CD4-positive, CD25-positive, alpha-beta regulatory T cell (primary cell): ENCODE data around the gene IDUA. TPM values are rescaled to one million over a fixed set of nuclear protein-coding genes. Genes with fewer than 3 reads are reported as not detected.
A peak's percentile ranks its signal among the peaks of the same experiment; 100 is the strongest.

Experiments
- ATAC-seq, 2 donors: fragments of 150-1000 bp; cut with Tn5 transposase; one replicate each; pipeline ENCODE4 v1.10.0; 2021; ENCODE audit warnings: low read depth in 2 of 2, moderate number of reproducible peaks in 2 of 2, moderate library complexity in 1 of 2
- DNase-seq, 3 donors: peaks; one replicate each; pipeline versions ENCODE4 v3.0.0 to v3.0.0-alpha.2; 2012 to 2022; ENCODE audit warnings: mixed read lengths in 1 of 3
- H3K27ac ChIP-seq: one replicate; pipeline ENCODE4 v1.7.0; 2013; ENCODE audit warnings: mild to moderate bottlenecking, low read length; ENCODE audit not compliant: insufficient read depth, poor library complexity, severe bottlenecking
- H3K27me3 ChIP-seq: one replicate; pipeline ENCODE4 v1.7.0; 2013; ENCODE audit warnings: low read length; ENCODE audit not compliant: control insufficient read depth, insufficient read depth
- H3K36me3 ChIP-seq: one replicate; pipeline ENCODE4 v1.7.0; 2013; ENCODE audit warnings: mild to moderate bottlenecking, low read length, moderate library complexity; ENCODE audit not compliant: control insufficient read depth, insufficient read depth
- H3K4me1 ChIP-seq: 2 replicates; pipeline ENCODE4 v1.7.0; 2013; ENCODE audit warnings: mild to moderate bottlenecking, low read length; ENCODE audit not compliant: insufficient read depth, control insufficient read depth, poor library complexity, severe bottlenecking
- H3K4me3 ChIP-seq: one replicate; pipeline ENCODE4 v1.7.0; 2013; ENCODE audit warnings: low read depth, mild to moderate bottlenecking, low read length, moderate library complexity
- H3K9me3 ChIP-seq, 2 experiments: 1 replicate in 1 of 2; 2 replicates in 1 of 2; pipeline ENCODE4 v1.7.0; 2013; ENCODE audit warnings: low read length in 2 of 2, mild to moderate bottlenecking in 1 of 2, moderate library complexity in 1 of 2; ENCODE audit not compliant: control insufficient read depth in 2 of 2
- H3K27ac Mint-ChIP-seq, 3 donors: one replicate each; pipeline ENCODE4 v1.8.0; 2020 to 2022; ENCODE audit warnings: mild to moderate bottlenecking in 3 of 3, mixed read lengths in 3 of 3, moderate library complexity in 2 of 3
- H3K27me3 Mint-ChIP-seq: one replicate; pipeline ENCODE4 v1.8.0; 2022; ENCODE audit warnings: mild to moderate bottlenecking, mixed read lengths
- H3K36me3 Mint-ChIP-seq: one replicate; pipeline ENCODE4 v1.8.0; 2020; ENCODE audit warnings: mixed read lengths
- H3K4me1 Mint-ChIP-seq, 4 donors: one replicate each; pipeline ENCODE4 v1.8.0; 2020 to 2022; ENCODE audit warnings: mixed read lengths in 4 of 4, mild to moderate bottlenecking in 1 of 4
- H3K4me3 Mint-ChIP-seq, 4 donors: one replicate each; pipeline ENCODE4 v1.8.0; 2020 to 2022; ENCODE audit warnings: mild to moderate bottlenecking in 4 of 4, mixed read lengths in 4 of 4, moderate library complexity in 3 of 4
- H3K9me3 Mint-ChIP-seq, 7 donors: one replicate each; pipeline ENCODE4 v1.8.0; 2020 to 2022; ENCODE audit warnings: mixed read lengths in 7 of 7, mild to moderate bottlenecking in 3 of 7, moderate library complexity in 2 of 7
- polyA plus RNA-seq, 4 donors: library from polyadenylated mRNA; unstranded; fragments of 300-500 nt; fragmentation: Illumina TruSeq; gene quantifications; one replicate each; pipeline ENCODE4 v1.2.3, GENCODE V29; 2021
- total RNA-seq: library from RNA; stranded (reverse); gene quantifications from one replicate; pipeline ENCODE4 v1.2.3, GENCODE V29; 2022

The IDUA gene
- total and polyA plus RNA-seq, 5 donors from 2014 or later: 7.5 to 55.5 (median 8.9) TPM

DNA sequence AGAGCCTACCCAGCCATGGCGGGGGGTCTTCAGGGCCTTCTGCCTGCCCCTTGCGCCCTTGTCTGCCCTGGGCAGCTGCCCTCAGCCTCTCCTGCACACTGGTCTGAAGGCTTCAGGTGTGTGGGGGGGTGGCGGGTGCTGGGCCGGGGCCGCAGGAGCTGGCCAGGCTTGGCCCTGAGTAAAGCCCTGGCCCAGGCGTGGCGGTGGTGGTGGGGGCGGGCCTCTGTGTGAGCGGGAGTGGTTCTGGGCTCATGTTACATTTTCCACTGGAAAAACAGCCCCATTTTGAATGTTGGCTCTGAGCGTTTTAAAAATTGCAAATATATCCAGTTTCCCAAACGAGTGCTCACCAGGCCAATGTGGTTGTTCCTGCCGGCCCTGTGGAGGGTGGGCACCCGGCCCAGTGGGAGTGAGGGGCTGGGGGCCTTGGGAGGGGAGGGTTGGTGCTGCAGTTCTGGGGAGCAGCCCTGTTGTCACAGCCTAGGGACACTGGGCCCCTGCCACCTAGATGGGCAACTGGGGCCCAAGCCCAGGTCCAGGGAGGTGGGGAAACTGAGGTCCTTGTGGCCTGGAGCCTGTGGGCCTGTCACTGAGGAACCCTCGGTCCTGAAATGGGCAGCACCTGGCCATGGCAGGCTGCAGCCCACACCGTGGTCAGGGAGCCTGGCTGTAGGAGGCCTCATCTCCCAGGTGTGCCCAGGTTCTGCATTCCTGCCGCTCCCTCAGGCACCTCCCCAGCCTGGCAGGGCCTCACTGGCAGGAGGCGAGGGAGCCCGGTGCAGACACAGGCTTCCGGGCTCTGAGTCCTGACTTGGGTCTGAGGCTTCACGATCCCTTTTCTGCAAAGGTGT lies 52.9 kb downstream of the IDUA start:
- no peak overlapping the region for H3K4me3 Mint-ChIP-seq
- Histone ChIP-seq H3K27ac (no peak overlapping the region), H3K9me3 (no peaks in the 10 kb centered on the region), H3K4me3 (no peak overlapping the region), H3K36me3 (no peaks in the 10 kb centered on the region), H3K27me3 (no peaks in the 10 kb centered on the region), H3K4me1 (no peaks in the 10 kb centered on the region)
- DNase-seq (no peak), ATAC-seq (no peak)
- peaks cover 0 to 2% (median 0%) of the 10 kb centered on the region in 4 donors for H3K4me1 Mint-ChIP-seq
- H3K27me3 Mint-ChIP-seq: peaks cover 2% of the 10 kb centered on the region
- H3K9me3 Mint-ChIP-seq: no peaks in the 10 kb centered on the region
- no peak overlapping the region for H3K27ac Mint-ChIP-seq
- no peaks in the 10 kb centered on the region for H3K36me3 Mint-ChIP-seq

DNA sequence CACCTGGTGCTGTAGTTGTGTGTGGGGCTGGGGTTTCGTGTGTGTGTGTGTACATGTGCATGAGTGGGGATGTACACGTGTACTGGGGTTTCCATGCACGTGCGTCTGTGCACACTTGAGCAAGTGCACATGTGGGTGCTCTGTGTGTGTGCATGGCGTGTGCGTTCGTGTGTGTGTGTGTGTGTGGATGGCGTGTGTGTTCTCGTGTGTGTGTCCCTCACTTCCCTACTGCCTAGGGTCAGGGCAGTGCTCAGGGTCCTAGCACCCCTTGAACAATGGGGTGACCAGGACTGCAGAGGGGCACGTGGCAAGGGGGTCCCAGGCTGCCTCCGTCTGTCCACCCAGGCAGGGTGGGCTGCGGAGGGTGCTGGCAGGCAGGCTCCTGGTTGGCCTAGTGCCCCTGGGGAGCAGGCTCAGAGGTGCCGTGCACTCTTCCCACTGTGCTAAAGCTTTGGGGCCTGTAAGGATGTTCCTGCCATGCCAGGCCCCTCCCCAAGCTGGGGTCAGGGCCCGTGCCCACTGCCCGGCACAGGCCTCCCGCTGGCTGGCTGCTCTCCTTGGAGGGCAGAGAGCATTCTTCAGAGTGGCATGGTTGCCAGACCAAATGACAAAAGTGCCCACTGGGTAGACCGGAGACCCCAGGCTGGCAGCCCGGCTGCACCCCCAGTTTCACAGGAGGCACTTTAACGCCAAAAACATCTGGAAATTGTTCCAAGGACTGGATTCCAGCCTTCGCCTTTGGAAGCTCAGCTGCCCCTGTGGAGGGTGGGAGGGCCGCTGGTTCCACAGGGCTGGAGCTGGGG lies 53.7 kb downstream of the IDUA start:
- Histone ChIP-seq H3K4me1 (no peaks in the 10 kb centered on the region), H3K9me3 (no peaks in the 10 kb centered on the region), H3K4me3 (no peak overlapping the region), H3K27me3 (no peaks in the 10 kb centered on the region), H3K36me3 (no peaks in the 10 kb centered on the region), H3K27ac (no peak overlapping the region)
- Mint-ChIP-seq H3K27ac (no peak overlapping the region), H3K4me1 (peaks cover 0 to 2% (median 0%) of the 10 kb centered on the region in 4 donors), H3K9me3 (no peaks in the 10 kb centered on the region), H3K4me3 (no peak overlapping the region), H3K36me3 (no peaks in the 10 kb centered on the region), H3K27me3 (peaks cover 6% of the 10 kb centered on the region)
- DNase-seq: no peak
- no peak for ATAC-seq

DNA sequence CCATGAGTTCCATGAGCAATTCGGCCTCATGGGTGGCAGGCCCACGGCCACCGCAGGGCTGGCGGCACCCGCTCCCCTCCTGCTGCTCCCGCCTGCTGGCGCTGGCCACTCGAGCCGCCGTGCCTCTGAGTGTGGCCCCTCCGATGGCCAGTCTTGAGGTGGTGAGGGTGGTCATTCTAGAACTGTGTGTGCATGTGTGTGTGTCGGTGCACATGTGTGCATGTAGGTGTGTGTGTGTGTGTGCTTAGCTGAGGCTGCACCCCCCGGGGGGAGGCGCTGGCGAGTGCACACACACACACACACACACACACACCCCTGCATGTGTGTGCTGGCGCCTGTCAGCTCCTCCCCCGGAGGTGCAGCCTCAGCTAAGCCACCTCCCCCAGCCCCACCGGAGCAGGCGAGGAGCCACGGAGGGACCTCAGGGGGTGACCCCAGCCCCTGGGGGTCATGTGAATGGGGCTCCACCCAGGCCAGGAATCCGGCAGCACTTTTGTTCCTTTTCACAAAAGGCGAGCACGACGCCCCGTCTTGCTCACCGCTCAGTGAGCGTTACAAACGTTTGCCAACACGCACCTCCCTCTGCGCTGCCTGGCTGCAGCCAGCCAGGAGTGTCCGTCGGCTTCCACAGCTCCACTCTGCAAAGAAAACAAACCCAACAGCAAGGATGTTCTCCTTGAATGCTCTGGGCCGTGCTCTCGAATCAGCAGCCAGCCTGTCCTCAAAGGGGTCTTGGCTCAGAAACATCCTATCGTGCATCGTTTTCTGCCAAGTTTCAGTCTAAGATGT lies 54.5 kb downstream of the IDUA start:
- peaks cover 6% of the 10 kb centered on the region for H3K27me3 Mint-ChIP-seq
- peaks cover 0 to 2% (median 0%) of the 10 kb centered on the region in 4 donors for H3K4me1 Mint-ChIP-seq
- Histone ChIP-seq H3K27me3 (no peaks in the 10 kb centered on the region), H3K4me3 (no peak overlapping the region), H3K9me3 (no peaks in the 10 kb centered on the region), H3K4me1 (no peaks in the 10 kb centered on the region), H3K36me3 (no peaks in the 10 kb centered on the region), H3K27ac (no peak overlapping the region)
- ATAC-seq: no peak
- DNase-seq: no peak
- no peaks in the 10 kb centered on the region for H3K36me3 Mint-ChIP-seq
- H3K9me3 Mint-ChIP-seq: no peaks in the 10 kb centered on the region
- H3K4me3 Mint-ChIP-seq: no peak overlapping the region
- no peak overlapping the region for H3K27ac Mint-ChIP-seq

DNA sequence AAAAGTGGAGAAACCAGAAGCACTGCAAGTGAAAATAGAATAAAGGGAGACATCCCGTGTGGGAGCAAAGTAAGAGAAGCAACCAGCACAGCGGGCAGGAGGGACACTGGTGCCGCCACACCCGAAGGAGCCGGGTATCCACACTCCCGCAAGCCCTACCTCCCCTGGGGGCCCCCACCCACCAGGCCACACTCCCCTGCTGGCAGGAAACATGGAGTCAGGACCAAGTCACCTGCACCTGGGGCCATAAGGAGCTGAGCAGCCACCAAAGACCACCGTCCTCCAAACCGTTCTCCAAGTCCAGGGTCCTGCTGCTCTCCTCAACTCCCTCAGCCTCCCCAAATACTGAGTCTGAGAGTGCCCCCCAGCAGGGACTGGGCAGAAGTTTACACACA lies 55.1 kb downstream of the IDUA start:
- no peak overlapping the region for H3K4me3 Mint-ChIP-seq
- H3K36me3 Mint-ChIP-seq: no peaks in the 10 kb centered on the region
- Histone ChIP-seq H3K27me3 (no peaks in the 10 kb centered on the region), H3K4me3 (no peak overlapping the region), H3K36me3 (no peaks in the 10 kb centered on the region), H3K27ac (no peak overlapping the region), H3K9me3 (no peaks in the 10 kb centered on the region), H3K4me1 (no peaks in the 10 kb centered on the region)
- H3K9me3 Mint-ChIP-seq: peaks cover 0 to 2% (median 0%) of the 10 kb centered on the region in 7 donors
- H3K27ac Mint-ChIP-seq: no peak overlapping the region
- DNase-seq (no peak), ATAC-seq (no peak)
- H3K4me1 Mint-ChIP-seq: peaks cover 0 to 2% (median under 1%) of the 10 kb centered on the region in 4 donors
- H3K27me3 Mint-ChIP-seq: peaks cover 10% of the 10 kb centered on the region

DNA sequence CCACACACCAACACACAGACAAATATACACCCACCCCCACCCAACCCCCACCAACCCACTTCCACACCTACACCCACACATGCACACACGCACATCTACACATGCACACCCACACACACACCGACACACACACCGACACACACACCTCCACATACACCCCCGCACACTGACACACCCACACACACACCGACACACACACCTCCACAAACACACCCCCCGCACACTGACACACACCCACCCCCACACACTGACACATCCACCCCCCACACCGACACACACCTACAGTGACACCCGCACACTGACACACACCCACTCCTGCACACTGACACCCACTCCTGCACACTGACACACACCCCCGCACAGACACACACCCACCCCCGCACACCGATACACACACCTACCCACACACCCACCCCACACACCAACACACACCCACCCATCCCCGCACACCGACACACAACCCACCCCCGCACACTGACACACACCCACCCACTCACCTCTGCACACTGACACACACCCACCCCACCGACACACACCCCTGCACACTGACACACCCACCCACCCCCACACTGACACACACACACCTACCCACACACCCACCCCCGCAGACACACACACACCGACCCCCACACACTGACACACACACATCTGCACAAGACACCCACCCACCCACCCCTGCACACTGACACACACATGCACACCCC lies 55.7 kb downstream of the IDUA start:
- Histone ChIP-seq H3K27me3 (no peaks in the 10 kb centered on the region), H3K27ac (no peak overlapping the region), H3K4me1 (no peaks in the 10 kb centered on the region), H3K9me3 (no peaks in the 10 kb centered on the region), H3K4me3 (no peak overlapping the region), H3K36me3 (no peaks in the 10 kb centered on the region)
- Mint-ChIP-seq H3K27ac (no peak overlapping the region), H3K4me3 (no peak overlapping the region), H3K9me3 (peaks cover 0 to 2% (median 0%) of the 10 kb centered on the region in 7 donors), H3K27me3 (peaks cover 15% of the 10 kb centered on the region), H3K36me3 (no peaks in the 10 kb centered on the region), H3K4me1 (peaks cover 0 to 2% (median under 1%) of the 10 kb centered on the region in 4 donors)
- DNase-seq: no peak
- ATAC-seq: no peak

DNA sequence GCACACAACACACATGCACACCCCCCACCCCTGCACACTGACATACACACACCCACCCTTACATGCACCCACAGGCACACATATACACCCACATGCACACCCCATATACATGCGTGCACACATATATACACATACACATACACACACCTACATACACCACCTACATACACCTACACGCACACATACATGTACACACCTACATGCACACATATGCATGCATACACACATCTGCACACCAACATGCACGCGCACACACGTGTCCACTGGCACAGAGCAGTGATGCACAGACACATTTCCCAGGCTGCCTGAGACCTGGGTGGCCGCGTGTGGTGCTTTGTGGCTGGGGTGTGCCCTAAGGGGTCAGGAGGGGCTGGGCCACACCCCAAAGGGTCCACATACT lies 56.3 kb downstream of the IDUA start:
- no peak overlapping the region for H3K4me3 ChIP-seq
- no peaks in the 10 kb centered on the region for H3K27me3 ChIP-seq
- no peaks in the 10 kb centered on the region for H3K36me3 ChIP-seq
- Mint-ChIP-seq H3K27me3 (peaks cover 19% of the 10 kb centered on the region), H3K36me3 (no peaks in the 10 kb centered on the region), H3K9me3 (peaks cover 0 to 2% (median 0%) of the 10 kb centered on the region in 7 donors), H3K4me3 (peak overlapping the region in 1 of 4 donors; percentile 84), H3K4me1 (peaks cover 0 to 2% (median under 1%) of the 10 kb centered on the region in 4 donors), H3K27ac (no peak overlapping the region)
- H3K9me3 ChIP-seq: no peaks in the 10 kb centered on the region
- DNase-seq (no peak), ATAC-seq (no peak)
- H3K4me1 ChIP-seq: no peaks in the 10 kb centered on the region
- no peak overlapping the region for H3K27ac ChIP-seq
